Stimulated activated naive CD8-positive, alpha-beta T cell treated with anti-CD3 and anti-CD28 coated beads, Interleukin-15, Interleukin-2, amounts not matched to agents 100 ng/mL and 50 ng/mL, for 24 hours (primary cell): ENCODE measurements around the gene ACBD6.
"Not testable (repeated sequence)": the region's sequence is repeated elsewhere in the genome, so short reads cannot be mapped to it uniquely, and the experiment has no call there.

Source experiments
- H3K27ac Mint-ChIP-seq: one replicate; pipeline ENCODE4 v1.8.0; 2021; ENCODE audit warnings: mild to moderate bottlenecking, mixed read lengths
- H3K27me3 Mint-ChIP-seq: one replicate; pipeline ENCODE4 v1.8.0; 2021; ENCODE audit warnings: mixed read lengths
- H3K36me3 Mint-ChIP-seq: one replicate; pipeline ENCODE4 v1.8.0; 2021; ENCODE audit warnings: low read depth, mixed read lengths
- H3K4me1 Mint-ChIP-seq: one replicate; pipeline ENCODE4 v1.8.0; 2021; ENCODE audit warnings: low read depth, mixed read lengths
- H3K4me3 Mint-ChIP-seq: one replicate; pipeline ENCODE4 v1.8.0; 2021; ENCODE audit warnings: mild to moderate bottlenecking, mixed read lengths
- H3K9me3 Mint-ChIP-seq: one replicate; pipeline ENCODE4 v1.8.0; 2021; ENCODE audit warnings: mixed read lengths

The ACBD6 gene

DNA sequence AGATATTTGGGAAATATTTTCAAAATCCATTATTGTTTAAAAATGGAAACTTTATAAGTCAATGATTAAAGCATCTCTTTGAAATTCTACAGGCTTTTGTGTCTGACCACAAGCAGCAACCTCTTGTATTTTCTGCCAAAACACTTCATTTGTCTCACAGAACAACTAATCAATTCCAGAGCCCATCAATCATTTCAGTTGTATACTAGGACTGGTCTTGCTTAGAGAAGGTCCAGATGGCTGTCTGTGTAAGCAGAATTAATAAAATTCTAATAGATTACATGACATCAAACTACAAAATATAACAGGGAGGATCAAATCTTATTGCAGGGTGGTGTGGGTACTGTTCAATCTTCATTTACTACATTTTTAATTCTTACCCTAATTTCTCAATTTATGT, 76.4 kb downstream of the ACBD6 start:
- H3K4me3 Mint-ChIP-seq = no peak overlapping the region
- no peaks in the 10 kb centered on the region for H3K27me3 Mint-ChIP-seq
- H3K36me3 Mint-ChIP-seq = peaks cover 44% of the 10 kb centered on the region
- peaks cover 11% of the 10 kb centered on the region for H3K4me1 Mint-ChIP-seq
- H3K27ac Mint-ChIP-seq = no peak overlapping the region
- H3K9me3 Mint-ChIP-seq = peaks cover 15% of the 10 kb centered on the region

DNA sequence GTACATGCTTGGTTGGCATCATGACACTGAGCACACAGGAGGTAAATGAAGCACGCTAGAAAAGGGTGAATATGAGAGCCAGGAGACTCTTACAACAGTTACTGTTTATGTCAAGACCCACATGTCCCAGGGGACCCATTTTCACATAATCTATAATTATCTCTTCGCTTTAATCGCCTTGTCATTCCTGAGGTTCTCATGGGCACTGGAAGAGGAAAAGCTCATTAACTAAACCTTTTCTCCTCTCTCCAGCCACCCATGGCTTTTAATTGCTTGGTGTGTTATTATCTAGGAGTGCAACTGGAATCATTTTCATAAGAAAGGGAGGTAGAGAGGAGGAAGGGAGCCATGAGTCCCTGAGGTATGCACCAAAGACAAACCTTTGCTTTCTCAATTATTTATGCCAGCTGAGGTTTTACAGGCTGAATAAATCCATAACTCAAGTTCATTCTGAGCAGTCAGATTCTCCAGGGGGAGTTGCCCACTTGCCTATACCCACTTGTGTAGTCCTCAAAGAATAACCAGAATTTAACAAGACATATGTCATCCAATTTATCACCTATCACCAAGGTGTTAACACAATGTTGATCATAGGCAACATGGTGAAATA, 77.4 kb downstream of the ACBD6 start:
- H3K27me3 Mint-ChIP-seq = no peaks in the 10 kb centered on the region
- H3K36me3 Mint-ChIP-seq = peaks cover 47% of the 10 kb centered on the region
- H3K4me3 Mint-ChIP-seq = no peak overlapping the region
- H3K27ac Mint-ChIP-seq = no peak overlapping the region
- H3K9me3 Mint-ChIP-seq = peaks cover 17% of the 10 kb centered on the region
- H3K4me1 Mint-ChIP-seq = peaks cover 11% of the 10 kb centered on the region

DNA sequence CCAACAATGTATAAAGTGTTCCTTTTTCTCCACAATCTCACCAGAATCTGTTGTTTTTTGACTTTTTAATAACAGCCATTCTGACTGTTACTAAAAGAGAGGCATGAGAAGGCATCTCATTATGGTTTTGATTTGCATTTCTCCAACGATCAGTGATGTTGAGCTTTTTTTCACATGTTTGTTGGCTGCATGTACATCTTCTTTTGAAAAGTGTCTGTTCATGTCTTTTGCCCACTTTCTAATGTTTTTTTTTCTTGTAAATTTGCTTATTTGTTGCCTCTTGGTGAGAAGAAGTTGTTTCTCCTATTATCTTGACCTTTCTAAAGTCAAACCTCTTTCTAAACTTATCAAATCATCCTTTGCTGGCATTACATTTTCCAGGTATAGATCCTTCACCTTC, 80.8 kb downstream of the ACBD6 start:
- Mint-ChIP-seq H3K36me3 (peaks cover 34% of the 10 kb centered on the region), H3K27me3 (no peaks in the 10 kb centered on the region), H3K27ac (no peak overlapping the region), H3K4me3 (no peak overlapping the region), H3K4me1 (peaks cover 5% of the 10 kb centered on the region), H3K9me3 (peaks cover 17% of the 10 kb centered on the region)

DNA sequence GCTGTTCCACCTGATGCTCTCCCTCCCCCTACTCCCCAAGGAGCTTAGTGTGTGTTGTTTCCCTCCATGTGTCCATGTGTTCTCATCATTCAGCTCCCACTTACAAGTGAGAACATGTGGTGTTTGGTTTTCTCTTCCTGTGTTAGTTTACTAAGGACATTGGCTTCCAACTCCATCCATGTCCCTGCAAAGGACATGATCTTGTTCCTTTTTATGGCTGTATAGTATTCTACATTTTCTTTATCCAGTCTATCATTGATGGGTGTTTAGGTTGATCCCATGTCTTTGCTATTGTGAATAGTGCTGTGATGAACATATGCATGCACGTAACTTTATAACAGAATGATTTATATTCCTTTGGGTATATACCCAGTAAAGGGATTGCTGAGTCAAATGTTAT, 81.2 kb downstream of the ACBD6 start:
- not testable (repeated sequence) for H3K4me3 Mint-ChIP-seq, H3K27me3 Mint-ChIP-seq, H3K4me1 Mint-ChIP-seq, H3K27ac Mint-ChIP-seq
- peaks cover 39% of the 10 kb centered on the region for H3K36me3 Mint-ChIP-seq
- H3K9me3 Mint-ChIP-seq = peaks cover 22% of the 10 kb centered on the region

- Mint-ChIP-seq H3K4me1 (no peaks in the 10 kb centered on the region), H3K4me3 (no peak overlapping the region), H3K27ac (no peak overlapping the region), H3K27me3 (no peaks in the 10 kb centered on the region), H3K36me3 (peaks cover 51% of the 10 kb centered on the region), H3K9me3 (peaks cover 13% of the 10 kb centered on the region)
These were observed 86.3 kb downstream of the ACBD6 start for GRCh38 chr1:180415985-180416633.

DNA sequence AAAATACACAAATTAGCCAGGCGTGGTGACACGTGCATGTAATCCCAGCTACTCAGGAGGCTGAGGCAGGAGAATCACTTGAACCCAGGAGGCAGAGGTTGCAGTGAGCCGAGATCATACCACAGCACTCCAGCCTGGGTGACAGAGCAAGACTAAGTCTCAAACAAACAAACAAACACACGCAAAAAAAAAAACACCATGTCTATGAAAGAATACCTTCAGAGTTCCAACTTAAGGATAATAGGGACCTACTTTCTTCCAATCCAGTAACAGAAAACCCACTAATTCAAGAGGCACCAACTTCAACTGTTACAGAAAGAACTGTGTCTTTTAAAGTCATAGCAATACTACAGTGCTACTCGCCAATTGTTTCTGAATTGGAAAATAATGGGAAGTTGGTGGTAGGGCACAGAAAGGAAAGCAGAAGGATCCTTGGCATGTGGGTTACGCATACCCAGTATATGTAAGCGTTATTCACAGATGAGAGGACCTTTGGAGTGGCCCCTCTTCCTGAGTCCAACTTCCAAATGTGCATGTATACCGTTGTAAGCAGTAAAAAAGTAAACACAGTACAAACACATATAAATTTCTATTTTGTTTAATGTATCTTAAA, 87.0 kb downstream of the ACBD6 start:
- Mint-ChIP-seq H3K27ac (no peak overlapping the region), H3K4me3 (no peak overlapping the region), H3K9me3 (peaks cover 9% of the 10 kb centered on the region), H3K27me3 (no peaks in the 10 kb centered on the region), H3K36me3 (peaks cover 51% of the 10 kb centered on the region), H3K4me1 (no peaks in the 10 kb centered on the region)

- no peaks in the 10 kb centered on the region for H3K4me1 Mint-ChIP-seq
- H3K36me3 Mint-ChIP-seq = peaks cover 64% of the 10 kb centered on the region
These were observed 89.8 kb downstream of the ACBD6 start for GRCh38 chr1:180412583-180412982.

GRCh38 chr1:180408128-180408527, 94.2 kb downstream of the ACBD6 start:
- H3K4me1 Mint-ChIP-seq, H3K4me3 Mint-ChIP-seq, H3K9me3 Mint-ChIP-seq, H3K27ac Mint-ChIP-seq, H3K27me3 Mint-ChIP-seq: not testable (repeated sequence)
- H3K36me3 Mint-ChIP-seq = peaks cover 58% of the 10 kb centered on the region

More at GRCh38 chr1:180412583-180412982, 89.8 kb downstream of the ACBD6 start:
- Mint-ChIP-seq H3K4me3 (no peak overlapping the region), H3K27ac (no peak overlapping the region), H3K9me3 (peaks cover 9% of the 10 kb centered on the region), H3K27me3 (no peaks in the 10 kb centered on the region)

DNA sequence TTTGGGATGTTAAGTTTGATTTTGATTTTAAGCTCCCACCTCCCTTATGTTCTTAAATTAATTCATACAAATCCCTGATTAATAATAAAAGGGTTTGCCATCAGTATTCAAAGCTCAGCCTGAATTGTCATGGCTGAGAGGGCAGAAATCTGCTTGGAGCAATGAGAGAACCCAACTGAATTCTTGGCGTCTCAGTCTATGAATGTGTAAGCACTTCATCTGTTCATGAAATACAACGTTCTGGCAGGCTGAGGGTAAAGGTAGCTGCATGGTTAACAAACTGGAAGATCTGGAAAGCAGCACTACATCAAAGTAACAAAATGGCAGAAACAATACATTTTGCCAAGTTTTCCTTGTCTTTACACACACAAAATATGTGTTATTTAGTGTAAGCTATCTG, 95.3 kb downstream of the ACBD6 start:
- H3K4me1 Mint-ChIP-seq = no peaks in the 10 kb centered on the region
- no peaks in the 10 kb centered on the region for H3K27me3 Mint-ChIP-seq
- no peak overlapping the region for H3K4me3 Mint-ChIP-seq
- H3K27ac Mint-ChIP-seq = no peak overlapping the region
- peaks cover 53% of the 10 kb centered on the region for H3K36me3 Mint-ChIP-seq
- no peaks in the 10 kb centered on the region for H3K9me3 Mint-ChIP-seq

- peaks cover 43% of the 10 kb centered on the region for H3K36me3 Mint-ChIP-seq
- H3K9me3 Mint-ChIP-seq = no peaks in the 10 kb centered on the region
- H3K4me1 Mint-ChIP-seq = no peaks in the 10 kb centered on the region
- H3K27ac Mint-ChIP-seq = no peak overlapping the region
- H3K4me3 Mint-ChIP-seq = no peak overlapping the region
- no peaks in the 10 kb centered on the region for H3K27me3 Mint-ChIP-seq
These were observed 99.8 kb downstream of the ACBD6 start for GRCh38 chr1:180402551-180402950.

- Mint-ChIP-seq H3K27me3 (no peaks in the 10 kb centered on the region), H3K4me1 (no peaks in the 10 kb centered on the region), H3K36me3 (peaks cover 45% of the 10 kb centered on the region), H3K27ac (no peak overlapping the region), H3K9me3 (no peaks in the 10 kb centered on the region), H3K4me3 (no peak overlapping the region)
These were observed 100.4 kb downstream of the ACBD6 start for GRCh38 chr1:180402001-180402400.

GRCh38 chr1:180397175-180397574, 105.2 kb downstream of the ACBD6 start:
- Mint-ChIP-seq H3K4me1 (no peaks in the 10 kb centered on the region), H3K36me3 (peaks cover 70% of the 10 kb centered on the region), H3K4me3 (no peak overlapping the region)

DNA sequence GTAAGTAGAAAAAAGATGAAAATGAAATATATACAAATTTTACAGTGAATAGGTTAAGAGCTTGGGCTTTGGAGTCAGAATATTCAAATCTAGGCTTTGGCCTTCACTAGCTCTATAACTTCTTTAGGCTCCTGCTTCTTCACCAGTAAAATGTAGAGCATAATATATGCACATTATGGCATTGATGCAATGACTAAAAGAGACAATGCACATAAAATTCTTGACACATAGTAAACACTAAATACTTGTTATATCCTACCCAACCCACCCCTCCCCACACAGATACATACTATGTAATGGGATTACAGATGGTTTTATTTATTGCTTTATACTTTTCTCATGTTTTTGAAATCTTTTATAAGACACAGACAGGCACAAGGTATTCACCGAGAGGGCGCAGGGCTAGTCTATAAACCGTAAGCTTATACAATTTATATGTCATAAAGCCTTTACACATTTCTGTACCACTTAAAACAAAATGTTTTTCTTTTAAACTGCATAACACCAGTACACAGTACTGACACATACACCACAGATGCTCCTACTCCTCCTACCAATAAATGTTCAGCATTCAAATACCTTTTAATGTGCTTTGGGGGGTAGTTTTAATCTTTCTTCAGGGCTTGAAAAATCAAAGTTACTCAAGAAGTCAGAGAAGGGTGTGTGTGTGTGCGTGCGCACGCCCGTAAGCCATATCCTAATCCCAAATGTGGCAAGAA, 109.8 kb downstream of the ACBD6 start:
- no peaks in the 10 kb centered on the region for H3K4me1 Mint-ChIP-seq
- peaks cover 18% of the 10 kb centered on the region for H3K9me3 Mint-ChIP-seq
- H3K4me3 Mint-ChIP-seq = no peak overlapping the region
- H3K27me3 Mint-ChIP-seq = no peaks in the 10 kb centered on the region
- H3K27ac Mint-ChIP-seq = no peak overlapping the region
- peaks cover 72% of the 10 kb centered on the region for H3K36me3 Mint-ChIP-seq

More at GRCh38 chr1:180397175-180397574, 105.2 kb downstream of the ACBD6 start:
- Mint-ChIP-seq H3K27me3 (no peaks in the 10 kb centered on the region), H3K27ac (no peak overlapping the region), H3K9me3 (peaks cover 14% of the 10 kb centered on the region)

DNA sequence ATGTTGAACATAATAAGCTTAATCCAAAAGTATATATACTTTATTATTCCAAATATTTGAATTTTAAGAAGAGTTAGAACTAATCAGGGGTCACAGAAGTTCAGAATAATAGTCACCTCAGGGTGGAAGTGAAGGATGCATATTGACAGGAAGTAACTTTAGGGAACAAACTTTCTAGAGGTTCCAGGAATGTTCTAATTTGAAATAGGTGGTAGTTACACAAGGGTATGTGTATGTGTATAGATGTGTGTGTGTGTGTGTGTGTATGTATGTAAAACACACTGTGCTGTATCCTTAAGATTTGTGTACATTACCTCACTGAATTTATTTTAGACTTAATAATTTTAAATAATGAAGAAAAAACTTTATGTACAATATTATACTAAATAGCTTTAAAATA, 110.4 kb downstream of the ACBD6 start:
- Mint-ChIP-seq H3K36me3 (peaks cover 70% of the 10 kb centered on the region), H3K9me3 (peaks cover 20% of the 10 kb centered on the region), H3K27ac (no peak overlapping the region)

DNA sequence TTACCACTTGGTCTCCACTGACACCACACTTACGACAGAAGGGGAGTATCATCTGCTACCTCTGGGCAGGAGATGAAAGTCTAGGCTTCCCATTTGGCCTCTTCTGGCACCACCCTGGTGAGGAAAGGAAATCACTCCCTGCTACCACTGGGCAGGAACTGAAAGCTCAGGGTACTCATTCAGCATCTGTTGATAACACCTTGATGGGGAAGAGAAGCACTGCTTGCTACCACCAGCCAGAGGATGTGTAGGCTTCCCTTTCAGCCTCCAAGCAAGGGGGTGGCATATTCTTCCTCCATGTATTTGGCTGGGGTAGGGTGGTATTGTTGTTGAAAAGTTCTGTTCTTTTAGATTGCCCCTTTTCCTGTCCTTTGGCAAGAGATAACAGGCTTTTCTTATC, 115.0 kb downstream of the ACBD6 start:
- Mint-ChIP-seq H3K27ac (no peak overlapping the region), H3K4me3 (no peak overlapping the region), H3K4me1 (peaks cover 16% of the 10 kb centered on the region), H3K9me3 (peaks cover 44% of the 10 kb centered on the region), H3K36me3 (peaks cover 68% of the 10 kb centered on the region), H3K27me3 (no peaks in the 10 kb centered on the region)

More for the DNA sequence above, 110.4 kb downstream of the ACBD6 start:
- H3K4me3 Mint-ChIP-seq = no peak overlapping the region
- no peaks in the 10 kb centered on the region for H3K27me3 Mint-ChIP-seq
- H3K4me1 Mint-ChIP-seq = peaks cover 5% of the 10 kb centered on the region
